Measurements from ENCODE around the gene MEIG1. TPM values are rescaled to one million over a fixed set of nuclear protein-coding genes. Genes with fewer than 3 reads are reported as not detected.

MEIG1 gene
- total and polyA plus RNA-seq, 2 of the 8 experiments (the other 6 are each of a cell fraction or from before 2014, with no cell fraction given): not detected

DNA sequence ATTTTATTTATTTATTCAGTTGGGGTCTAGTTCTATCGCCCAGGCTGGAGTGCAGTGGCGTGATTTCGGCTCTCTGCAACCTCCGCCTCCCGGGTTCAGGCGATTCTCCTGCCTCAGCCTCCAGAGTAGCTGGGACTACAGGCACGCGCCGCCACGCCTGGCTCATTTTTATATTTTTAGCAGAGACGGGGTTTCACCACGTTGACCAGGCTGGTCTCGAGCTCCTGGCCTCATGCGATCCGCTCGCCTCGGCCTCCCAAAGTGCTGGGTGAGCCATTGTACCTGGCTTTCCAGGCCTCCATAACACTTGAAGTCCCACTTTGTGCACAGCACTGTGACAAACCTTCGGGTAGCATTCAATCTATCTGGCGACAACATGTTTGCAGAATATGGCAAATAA is 4.3 kb upstream of the MEIG1 start:
- Histone ChIP-seq H3K4me3 (ENCODE audit: extremely low read depth in 1 of 4, insufficient read depth in 2 of 4, low read depth in 3 of 4, low read length in 4 of 4) (peak overlapping the region in 1 of 4 experiments; percentile 69; a peak in 2 of 8 replicates), H3K27ac (ENCODE audit: low read depth, low read length) (no peak overlapping the region), H3K9ac (replicated peaks in 1 of 4; ENCODE audit: extremely low read depth in 1 of 4, low read depth in 3 of 4, low read length in 3 of 4) (no peak overlapping the region)
- TF ChIP-seq CHD1 (IDR thresholded peaks at IDR 0.05; ENCODE audit: low read depth, low read length): no peak
- no peak for TF ChIP-seq ZNF274 (IDR thresholded peaks at IDR 0.05; ENCODE audit: borderline replicate concordance, extremely low read depth, low read length)
- no peak for TF ChIP-seq CBX5 (IDR thresholded peaks at IDR 0.05; ENCODE audit: low read depth, low read length)
- no peak for TF ChIP-seq CHD2 (IDR thresholded peaks at IDR 0.05; ENCODE audit: low read length)
- no peak for TF ChIP-seq NANOG (IDR thresholded peaks at IDR 0.05; ENCODE audit: insufficient read depth, low read depth, low read length, poor library complexity, severe bottlenecking)
- TF ChIP-seq RBBP5 (IDR thresholded peaks at IDR 0.05; ENCODE audit: borderline replicate concordance, low read depth, low read length): no peak
- no peak for TF ChIP-seq HDAC6 (IDR thresholded peaks at IDR 0.05; ENCODE audit: low read depth, low read length)
- no peak for TF ChIP-seq KDM4A (IDR thresholded peaks at IDR 0.05; ENCODE audit: low read depth, low read length, severe bottlenecking)
- TF ChIP-seq SAP30 (IDR thresholded peaks at IDR 0.05; ENCODE audit: insufficient read depth, insufficient replicate concordance, low read length): no peak
- TF ChIP-seq HDAC2 (IDR thresholded peaks at IDR 0.05; ENCODE audit: borderline replicate concordance in 1 of 2, low read depth in 2 of 2, low read length in 2 of 2): no peak
- TF ChIP-seq KDM1A (IDR thresholded peaks at IDR 0.05; ENCODE audit: borderline replicate concordance, low read length): no peak
- TF ChIP-seq JUND (IDR thresholded peaks at IDR 0.05; ENCODE audit: low read length): no peak
- TF ChIP-seq FOSL1 (IDR thresholded peaks at IDR 0.05; ENCODE audit: insufficient read depth, low read depth, low read length): no peak

More for the DNA sequence above, 4.3 kb upstream of the MEIG1 start:
- Histone ChIP-seq H4K5ac (ENCODE audit: insufficient read length, low read depth, low read length) (no peak overlapping the region), H3K4me2 (ENCODE audit: insufficient read depth in 1 of 2, low read depth in 2 of 2, low read length in 2 of 2) (peak overlapping the region in 1 of 2 experiments; percentile 90; a peak in 1 of 4 replicates), H3K4ac (replicated peaks; ENCODE audit: insufficient read length, low read depth, low read length) (no peak overlapping the region), H2BK5ac (ENCODE audit: low read depth, low read length) (no peak overlapping the region), H3K23me2 (ENCODE audit: low read depth, low read length) (peaks cover 10% of the 10 kb centered on the region; the same call in 1 of the 2 replicates), H2BK20ac (ENCODE audit: low read length) (no peak overlapping the region), H3K79me2 (ENCODE audit: control insufficient read depth in 1 of 2, insufficient read depth in 2 of 2, low read length in 2 of 2) (peaks cover 0 to 4% of the 10 kb centered on the region in 2 experiments; a peak in 1 of 4 replicates), H3K4me1 (replicated peaks in 1 of 4; ENCODE audit: control insufficient read depth in 3 of 4, insufficient read depth in 4 of 4, low read length in 3 of 4) (peaks cover 0 to 12% (median 7%) of the 10 kb centered on the region in 4 experiments; a peak in 6 of 7 replicates), H3K9me3 (ENCODE audit: insufficient read depth in 2 of 2, low read depth in 1 of 2, low read length in 1 of 2) (no peaks in the 10 kb centered on the region; a peak in 1 of 4 replicates), H3K23ac (ENCODE audit: insufficient read length) (no peak overlapping the region), H3K79me1 (ENCODE audit: low read depth, low read length) (no peaks in the 10 kb centered on the region), H3K27me3 (replicated peaks in 1 of 4; ENCODE audit: control insufficient read depth in 3 of 4, extremely low read depth in 1 of 4, insufficient read depth in 3 of 4, low read length in 3 of 4) (peaks cover 0 to 8% (median 3%) of the 10 kb centered on the region in 4 experiments; a peak in 4 of 7 replicates), H2BK15ac (ENCODE audit: low read length) (no peak overlapping the region), H3K14ac (ENCODE audit: insufficient read length) (no peak overlapping the region), H3K36me3 (ENCODE audit: control insufficient read depth in 2 of 4, insufficient read depth in 4 of 4, low read length in 3 of 4) (no peaks in the 10 kb centered on the region), H2BK12ac (ENCODE audit: low read depth, low read length) (no peak overlapping the region), H3K56ac (replicated peaks; ENCODE audit: insufficient read length, low read depth, low read length) (no peak overlapping the region), H4K8ac (ENCODE audit: extremely low read depth, insufficient read depth, low read length) (no peak overlapping the region), H3K18ac (ENCODE audit: extremely low read depth, low read length) (no peak overlapping the region), H4K20me1 (replicated peaks in 1 of 2; ENCODE audit: control insufficient read depth in 1 of 2, insufficient read depth in 2 of 2, low read length in 2 of 2) (peaks cover 2 to 9% of the 10 kb centered on the region in 2 experiments), H2AFZ (ENCODE audit: low read length) (no peak overlapping the region), H2BK120ac (replicated peaks; ENCODE audit: low read depth, low read length) (no peak overlapping the region), H4K91ac (replicated peaks; ENCODE audit: insufficient read length, low read length) (no peak overlapping the region), H2AK5ac (ENCODE audit: low read depth, low read length) (no peak overlapping the region)
- ChIA-PET CTCF (ENCODE audit: partially characterized antibody) (interaction anchor here (2.4 kb wide), 1 partner anchor 17 kb away, joined by 13 read pairs; no protein-coding TSS in a partner anchor), POLR2A (ENCODE audit: partially characterized antibody) (interaction anchor here (1.0 to 2.0 kb wide), 4 partner anchors 13 to 142 kb away, joined by 3 to 8 read pairs (median 6); partner anchors contain the start of genes CDNF, HSPA14, MSANTD7 and RPP38)
- DNase-seq (ENCODE audit: low read depth in 1 of 2, low spot score in 2 of 2) (no peak), FAIRE-seq (no peak)
- 93% methylated on average over 19 of the region's 19 CpGs; no CpG with 5 or more reads in 1 of the 2 experiments for WGBS, 2 experiments (ENCODE audit: extremely low coverage in 1 of 2, insufficient coverage in 1 of 2, insufficient read length in 1 of 2, insufficient replicate concordance in 2 of 2, low coverage in 1 of 2, low lambda C conversion rate in 2 of 2, missing lambda C conversion rate in 1 of 2)

All from H1 (cell line).